Left forelimb (tissue), 1 donor: ENCODE data around the gene ZDHHC13.

ENCODE experiments used
- DNase-seq: peaks from one replicate; pipeline ENCODE4 v3.0.0-alpha.2; 2018; ENCODE audit warnings: low spot score

ZDHHC13 gene

DNA sequence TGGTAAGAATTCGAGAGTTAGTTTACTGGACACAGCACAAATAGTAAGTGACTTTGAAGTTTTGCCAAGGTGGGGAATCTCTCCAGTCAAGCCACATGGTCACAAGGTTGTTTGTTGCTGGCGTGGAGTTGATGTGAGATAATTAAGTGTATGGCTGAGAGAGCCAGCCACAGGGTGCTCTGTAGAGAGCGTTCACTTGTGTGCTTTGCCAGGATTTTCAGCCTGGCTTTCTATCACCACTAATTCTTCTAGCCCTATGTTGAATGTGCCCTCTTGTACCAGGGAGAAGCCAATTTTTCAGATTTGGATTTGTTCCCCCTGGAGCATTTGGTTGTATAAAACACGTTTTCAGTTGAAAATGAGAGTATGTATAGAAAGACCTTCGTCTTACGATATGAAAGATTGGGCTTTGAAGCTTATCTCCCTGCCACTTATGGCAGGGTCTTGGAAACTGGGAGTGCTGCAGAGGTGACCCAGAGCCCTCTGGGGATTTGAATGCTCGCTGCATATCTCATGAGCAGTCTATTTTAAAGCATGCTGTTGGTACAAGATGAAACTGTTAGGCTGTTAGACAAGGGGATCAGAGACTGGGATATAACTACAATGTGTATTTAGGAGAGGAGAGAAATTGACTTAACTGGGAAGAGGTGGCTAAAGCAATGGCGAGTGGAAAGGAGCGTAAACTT, 56.2 kb downstream of the ZDHHC13 start:
- no peak for DNase-seq

- no peak for DNase-seq
Measured at GRCh38 chr11:19173964-19174638, 57.1 kb downstream of the ZDHHC13 start.

DNA sequence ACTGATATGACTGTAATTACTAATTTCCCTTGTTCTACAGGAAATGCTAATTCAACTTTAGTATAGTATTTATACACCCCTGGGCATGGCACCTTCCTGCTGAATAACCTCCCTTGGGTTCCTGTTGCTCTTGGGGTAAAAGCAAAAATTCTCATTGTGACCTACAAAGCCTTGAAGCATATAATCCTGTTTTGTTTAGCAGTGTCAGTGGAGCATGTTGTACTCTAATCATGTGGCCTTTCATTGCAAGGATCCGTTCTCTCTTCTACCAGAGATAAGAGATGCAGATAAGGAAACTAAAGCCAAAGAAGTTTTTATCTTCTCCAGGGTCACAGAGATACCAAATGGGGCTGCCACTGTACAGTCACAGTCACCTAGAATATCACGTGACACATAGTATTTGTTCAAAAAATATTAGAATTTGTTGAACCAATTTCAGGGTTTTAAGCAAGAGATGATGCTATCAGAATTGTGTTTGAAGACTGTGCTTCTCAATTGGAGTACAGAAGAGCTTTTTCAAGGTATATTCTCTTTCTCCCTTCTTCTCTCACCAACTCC, 59.7 kb downstream of the ZDHHC13 start:
- no peak for DNase-seq

GRCh38 chr11:19181531-19182261, 64.7 kb downstream of the ZDHHC13 start:
- DNase-seq, result no peak

DNA sequence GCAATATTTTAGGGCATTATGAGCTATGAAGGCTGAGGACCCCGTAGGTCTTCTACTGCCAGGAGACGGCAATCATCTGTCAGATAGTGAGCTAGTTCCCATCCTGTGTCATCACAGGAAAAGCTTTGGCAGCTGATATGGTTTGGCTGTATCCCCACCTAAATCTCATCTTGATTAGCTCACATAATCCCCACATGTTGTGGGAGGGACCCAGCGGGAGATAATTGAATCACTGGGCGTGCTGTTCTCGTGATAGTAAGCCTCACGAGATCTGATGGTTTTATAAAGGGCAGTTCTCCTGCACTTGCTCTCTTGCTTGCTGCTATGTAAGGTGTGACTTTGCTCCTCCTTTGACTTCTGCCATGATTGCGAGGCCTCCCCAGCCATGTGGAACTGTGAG, 66.7 kb downstream of the ZDHHC13 start:
- no peak for DNase-seq

DNA sequence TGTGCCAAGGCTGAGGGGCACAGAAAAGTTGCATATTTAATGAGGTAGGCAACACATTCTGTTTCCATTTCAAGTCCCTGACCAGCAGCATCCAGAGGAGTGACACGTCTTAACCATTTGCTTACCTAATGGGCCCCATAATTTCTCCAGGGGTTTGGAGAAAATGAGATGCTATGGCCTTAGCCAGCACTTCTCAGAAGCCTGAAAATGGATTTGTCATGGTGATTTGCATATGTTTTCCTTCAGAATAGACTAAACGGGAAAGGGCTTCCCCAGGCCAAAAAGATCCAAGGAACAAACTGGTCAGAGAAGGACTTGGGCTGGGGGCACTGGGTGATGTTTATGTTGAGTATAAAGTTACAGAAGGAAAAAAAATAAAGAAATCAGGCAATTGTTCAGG, 68.1 kb downstream of the ZDHHC13 start:
- no peak for DNase-seq

- DNase-seq, result no peak
Measured at GRCh38 chr11:19185516-19186052, 68.6 kb downstream of the ZDHHC13 start.

DNA sequence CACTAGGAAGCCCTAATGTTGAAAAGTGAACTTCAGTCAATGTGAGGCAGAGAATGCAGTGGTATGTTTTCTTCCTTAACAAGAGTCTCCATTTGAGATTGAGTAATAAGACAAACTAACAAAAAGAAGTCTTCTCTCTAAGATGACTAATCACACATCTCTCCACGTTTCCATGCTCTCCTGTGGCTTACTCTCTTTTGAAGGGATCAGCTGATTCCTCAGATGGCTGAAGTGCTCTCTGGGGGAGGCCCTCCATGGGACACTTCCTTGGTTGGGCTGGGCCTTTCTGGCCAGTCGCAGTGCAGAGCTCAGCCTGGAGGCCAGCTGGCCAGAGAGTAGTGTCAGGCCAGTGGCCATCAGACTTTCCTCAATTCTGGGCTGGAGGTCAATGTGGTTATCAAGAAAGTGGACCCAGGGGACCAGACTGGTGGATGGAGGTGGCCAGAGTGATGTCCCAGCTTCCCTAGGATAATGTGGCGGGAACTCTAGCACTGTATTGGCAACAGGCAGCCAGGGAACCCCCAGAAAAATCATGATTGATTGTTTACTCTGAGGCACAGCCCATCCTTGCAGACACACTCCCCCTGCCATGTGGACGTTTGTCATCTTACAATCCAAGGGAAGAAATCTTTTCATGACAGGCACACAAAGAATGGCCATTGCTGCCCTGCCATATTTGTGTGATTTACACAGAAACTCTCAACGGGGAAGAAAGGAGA, 70.3 kb downstream of the ZDHHC13 start:
- DNase-seq, result no peak

- no peak for DNase-seq
Measured at GRCh38 chr11:19187833-19188258, 70.9 kb downstream of the ZDHHC13 start.

GRCh38 chr11:19191530-19192169, 74.7 kb downstream of the ZDHHC13 start:
- no peak for DNase-seq

- no peak for DNase-seq
Measured at GRCh38 chr11:19193916-19194315, 76.9 kb downstream of the ZDHHC13 start.

- no peak for DNase-seq
Measured at GRCh38 chr11:19194620-19195308, 77.8 kb downstream of the ZDHHC13 start.

GRCh38 chr11:19196432-19196831, 79.5 kb downstream of the ZDHHC13 start:
- DNase-seq, result no peak

GRCh38 chr11:19199048-19199447, 82.1 kb downstream of the ZDHHC13 start:
- DNase-seq, result no peak

- DNase-seq, result no peak
Measured at GRCh38 chr11:19199771-19200170, 82.8 kb downstream of the ZDHHC13 start.

DNA sequence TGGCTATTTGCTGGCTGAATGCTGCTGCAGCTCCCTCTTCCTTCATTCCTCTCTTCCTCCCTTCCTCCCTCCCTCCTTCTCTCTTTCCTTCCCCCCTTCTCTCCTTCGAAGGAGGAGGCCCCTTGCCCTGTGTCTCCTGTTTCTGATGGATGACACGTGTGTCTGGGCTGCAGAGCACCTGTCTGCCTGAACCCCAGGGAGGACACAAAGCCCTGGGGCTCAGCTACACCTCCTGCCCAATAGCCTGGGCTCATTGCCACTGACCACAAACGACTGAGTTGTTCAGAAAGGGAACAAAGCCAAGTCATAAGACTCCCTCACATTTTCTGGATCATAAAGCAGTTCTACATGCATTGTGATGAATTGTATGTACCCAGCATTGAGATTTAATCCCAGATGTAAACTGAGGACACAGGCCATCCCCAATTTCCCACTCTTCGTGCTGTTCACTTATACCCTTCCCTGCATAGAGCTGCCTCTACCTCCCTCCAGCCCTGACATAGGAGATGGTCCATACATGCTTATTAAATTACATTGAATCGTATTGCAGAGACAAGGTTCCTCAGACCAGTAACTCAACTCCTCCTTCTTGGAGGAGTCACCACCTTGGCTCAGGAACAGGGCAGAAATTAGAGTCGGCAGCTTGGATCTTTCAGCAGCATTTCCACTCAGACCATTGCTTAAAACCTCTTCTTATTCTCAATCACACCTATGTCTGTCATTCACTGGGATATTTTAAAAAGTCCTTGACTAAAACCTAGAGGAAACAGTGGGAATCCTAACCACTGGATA, 83.6 kb downstream of the ZDHHC13 start:
- DNase-seq, result no peak

- DNase-seq, result no peak
Measured at GRCh38 chr11:19201737-19202605, 85.0 kb downstream of the ZDHHC13 start, which contains the start of gene CSRP3. Gene CSRP3, minus strand, starts transcription at chr11:19201983. Its CDS starts 9,535 bp downstream, at chr11:19192448.

DNA sequence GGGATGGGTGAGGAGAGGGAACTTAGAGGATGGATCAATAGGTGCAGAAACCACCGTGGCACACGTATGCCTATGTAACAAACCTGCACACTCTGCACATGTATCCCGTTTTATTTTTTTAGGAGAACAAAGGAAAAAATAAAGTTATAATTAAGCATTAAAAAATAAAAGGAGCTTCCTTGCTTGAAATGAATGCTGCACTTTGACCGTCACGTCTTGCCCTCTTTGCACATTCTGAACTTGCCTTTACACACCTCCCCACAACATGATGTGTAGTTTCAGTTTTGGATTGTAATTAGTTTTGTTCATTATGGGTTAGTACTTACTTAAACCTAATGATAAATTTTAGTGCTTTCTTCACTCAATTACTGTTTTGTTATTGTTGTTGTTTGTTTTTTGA, 87.9 kb downstream of the ZDHHC13 start:
- no peak for DNase-seq

DNA sequence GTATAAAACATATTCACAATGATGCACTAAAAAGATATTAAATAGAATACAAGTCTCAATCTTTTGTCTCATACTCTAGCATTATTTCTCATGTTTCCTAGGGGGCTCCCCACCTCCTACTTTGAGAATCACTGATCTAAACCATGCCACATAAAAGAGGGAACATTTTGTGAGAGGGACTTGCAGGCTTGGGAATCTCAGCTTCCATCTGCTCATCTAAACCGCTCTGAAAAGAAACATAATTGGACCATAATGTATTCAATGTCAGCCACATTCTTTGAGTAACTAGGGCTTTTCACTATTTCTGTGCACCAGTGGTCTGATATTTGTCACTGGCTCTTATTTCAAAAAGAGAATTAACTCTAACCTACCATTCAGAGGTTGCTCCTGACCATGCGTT, 91.2 kb downstream of the ZDHHC13 start:
- DNase-seq, result no peak
